GM19468 (cell line): ENCODE data around the gene RASGEF1C.
"Not testable (repeated sequence)": the region's sequence is repeated elsewhere in the genome, so short reads cannot be mapped to it uniquely, and the experiment has no call there.

Source experiments
- ATAC-seq: cut with Tn5 transposase; IDR thresholded peaks from one replicate; pipeline ENCODE4 v1.9.1; 2021; ENCODE audit warnings: mild to moderate bottlenecking, moderate library complexity, moderate number of reproducible peaks; ENCODE audit not compliant: unreplicated experiment; ENCODE audit errors: extremely low read depth

The RASGEF1C gene

GRCh38 chr5:180093241-180093640 is 115.8 kb downstream of the RASGEF1C start:
- ATAC-seq = no peak

- no peak for ATAC-seq
Measured at GRCh38 chr5:180090769-180091546, 118.1 kb downstream of the RASGEF1C start.

- no peak for ATAC-seq
Measured at GRCh38 chr5:180090098-180090768, 118.8 kb downstream of the RASGEF1C start.

- ATAC-seq = not testable (repeated sequence)
Measured at GRCh38 chr5:180089628-180090027, 119.4 kb downstream of the RASGEF1C start.

GRCh38 chr5:180088561-180088960 is 120.5 kb downstream of the RASGEF1C start:
- no peak for ATAC-seq

- no peak for ATAC-seq
Measured at GRCh38 chr5:180086816-180087399, 122.1 kb downstream of the RASGEF1C start.

GRCh38 chr5:180085837-180086236 is 123.2 kb downstream of the RASGEF1C start:
- ATAC-seq = no peak

- ATAC-seq = no peak
Measured at GRCh38 chr5:180084638-180085561, 124.1 kb downstream of the RASGEF1C start.

- ATAC-seq = no peak
Measured at GRCh38 chr5:180083529-180084060, 125.4 kb downstream of the RASGEF1C start.

- no peak for ATAC-seq
Measured at GRCh38 chr5:180082633-180083420, 126.2 kb downstream of the RASGEF1C start.

- ATAC-seq = no peak
Measured at GRCh38 chr5:180081481-180081880, 127.5 kb downstream of the RASGEF1C start.

GRCh38 chr5:180080486-180081280 is 128.3 kb downstream of the RASGEF1C start:
- ATAC-seq = no peak

GRCh38 chr5:180079702-180080466 is 129.1 kb downstream of the RASGEF1C start:
- no peak for ATAC-seq

- no peak for ATAC-seq
Measured at GRCh38 chr5:180078348-180078747, 130.7 kb downstream of the RASGEF1C start.

GRCh38 chr5:180077594-180078284 is 131.3 kb downstream of the RASGEF1C start:
- ATAC-seq = no peak

GRCh38 chr5:180075703-180076102 is 133.3 kb downstream of the RASGEF1C start:
- no peak for ATAC-seq

GRCh38 chr5:180074462-180074861 is 134.5 kb downstream of the RASGEF1C start:
- ATAC-seq = no peak
